ENCODE measurements around the gene METTL6. TPM values are rescaled to one million over a fixed set of nuclear protein-coding genes. Genes with fewer than 3 reads are reported as not detected.

Gene METTL6
- total and polyA plus RNA-seq, 10 of the 15 experiments (the other 5 are each of a cell fraction or from before 2014, with no cell fraction given), result 13.8 to 29.6 (median 20.8) TPM

DNA sequence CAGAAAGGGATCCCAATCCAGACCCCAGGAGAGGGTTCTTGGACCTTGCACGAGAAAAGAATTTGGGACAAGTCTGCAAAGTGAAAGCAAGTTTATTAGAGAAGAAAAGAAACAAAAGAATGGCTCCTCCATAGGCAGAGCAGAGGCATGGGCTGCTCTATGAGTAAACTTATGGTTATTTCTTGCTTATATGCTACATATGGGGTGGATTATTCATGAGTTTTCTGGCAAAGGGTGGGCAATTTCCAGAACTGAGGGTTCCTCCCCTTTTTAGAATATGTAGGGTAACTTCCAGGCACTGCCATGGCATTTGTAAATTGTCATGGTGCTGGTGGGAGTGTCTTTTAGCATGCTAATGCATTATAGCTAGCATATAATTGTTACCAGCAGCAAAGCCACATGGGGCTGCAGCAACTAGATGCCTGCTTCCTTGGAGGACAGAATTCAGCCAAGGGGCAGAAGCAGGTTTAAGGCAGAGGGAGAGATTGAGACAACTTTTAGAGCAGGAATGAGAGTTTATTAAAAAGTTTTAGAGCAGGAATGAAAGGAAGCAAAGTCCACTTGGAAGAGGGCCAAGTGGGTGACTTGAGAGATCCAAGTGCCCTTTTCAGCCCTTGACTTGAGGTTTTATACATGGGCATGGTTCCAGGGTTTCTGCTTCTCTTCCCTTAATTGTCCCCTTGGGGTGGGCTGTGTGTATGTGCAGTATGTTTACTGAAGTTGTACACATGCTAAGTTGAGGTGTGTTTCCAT, 41.3 kb downstream of the METTL6 start (continued):
- TF ChIP-seq, protein P1, sequence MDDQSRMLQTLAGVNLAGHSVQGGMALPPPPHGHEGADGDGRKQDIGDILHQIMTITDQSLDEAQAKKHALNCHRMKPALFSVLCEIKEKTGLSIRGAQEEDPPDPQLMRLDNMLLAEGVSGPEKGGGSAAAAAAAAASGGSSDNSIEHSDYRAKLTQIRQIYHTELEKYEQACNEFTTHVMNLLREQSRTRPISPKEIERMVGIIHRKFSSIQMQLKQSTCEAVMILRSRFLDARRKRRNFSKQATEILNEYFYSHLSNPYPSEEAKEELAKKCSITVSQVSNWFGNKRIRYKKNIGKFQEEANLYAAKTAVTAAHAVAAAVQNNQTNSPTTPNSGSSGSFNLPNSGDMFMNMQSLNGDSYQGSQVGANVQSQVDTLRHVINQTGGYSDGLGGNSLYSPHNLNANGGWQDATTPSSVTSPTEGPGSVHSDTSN (IDR thresholded peaks at IDR 0.05; ENCODE audit: insufficient replicate concordance, low read depth, low read length), result no peak
- TF ChIP-seq, protein P2, sequence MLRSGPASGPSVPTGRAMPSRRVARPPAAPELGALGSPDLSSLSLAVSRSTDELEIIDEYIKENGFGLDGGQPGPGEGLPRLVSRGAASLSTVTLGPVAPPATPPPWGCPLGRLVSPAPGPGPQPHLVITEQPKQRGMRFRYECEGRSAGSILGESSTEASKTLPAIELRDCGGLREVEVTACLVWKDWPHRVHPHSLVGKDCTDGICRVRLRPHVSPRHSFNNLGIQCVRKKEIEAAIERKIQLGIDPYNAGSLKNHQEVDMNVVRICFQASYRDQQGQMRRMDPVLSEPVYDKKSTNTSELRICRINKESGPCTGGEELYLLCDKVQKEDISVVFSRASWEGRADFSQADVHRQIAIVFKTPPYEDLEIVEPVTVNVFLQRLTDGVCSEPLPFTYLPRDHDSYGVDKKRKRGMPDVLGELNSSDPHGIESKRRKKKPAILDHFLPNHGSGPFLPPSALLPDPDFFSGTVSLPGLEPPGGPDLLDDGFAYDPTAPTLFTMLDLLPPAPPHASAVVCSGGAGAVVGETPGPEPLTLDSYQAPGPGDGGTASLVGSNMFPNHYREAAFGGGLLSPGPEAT (IDR thresholded peaks at IDR 0.05; ENCODE audit: low read depth), result no peak
- TF ChIP-seq LARP7 (IDR thresholded peaks at IDR 0.05), result no peak
- TF ChIP-seq, protein P3, sequence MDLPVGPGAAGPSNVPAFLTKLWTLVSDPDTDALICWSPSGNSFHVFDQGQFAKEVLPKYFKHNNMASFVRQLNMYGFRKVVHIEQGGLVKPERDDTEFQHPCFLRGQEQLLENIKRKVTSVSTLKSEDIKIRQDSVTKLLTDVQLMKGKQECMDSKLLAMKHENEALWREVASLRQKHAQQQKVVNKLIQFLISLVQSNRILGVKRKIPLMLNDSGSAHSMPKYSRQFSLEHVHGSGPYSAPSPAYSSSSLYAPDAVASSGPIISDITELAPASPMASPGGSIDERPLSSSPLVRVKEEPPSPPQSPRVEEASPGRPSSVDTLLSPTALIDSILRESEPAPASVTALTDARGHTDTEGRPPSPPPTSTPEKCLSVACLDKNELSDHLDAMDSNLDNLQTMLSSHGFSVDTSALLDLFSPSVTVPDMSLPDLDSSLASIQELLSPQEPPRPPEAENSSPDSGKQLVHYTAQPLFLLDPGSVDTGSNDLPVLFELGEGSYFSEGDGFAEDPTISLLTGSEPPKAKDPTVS (IDR thresholded peaks at IDR 0.05; ENCODE audit: low read depth, low read length), result no peak
- no peak for TF ChIP-seq CHD4 (IDR thresholded peaks at IDR 0.05)
- TF ChIP-seq CBFB (IDR thresholded peaks at IDR 0.05; ENCODE audit: low read depth), result no peak
- no peak for TF ChIP-seq MXI1 (IDR thresholded peaks at IDR 0.05; ENCODE audit: low read depth, low read length)
- TF ChIP-seq STAT1 (conservative IDR thresholded peaks at IDR 0.05), result no peak
